OCI-M2 (cell line): ENCODE results near the gene PSTK.

Source experiments
- DNase-seq: peaks from one replicate; lab custom pipeline; 2025; ENCODE audit not compliant: unreplicated experiment; lab: John Stamatoyannopoulos, UW

The PSTK gene

GRCh38 chr10:123018531-123018930, 38.3 kb downstream of the PSTK start:
- no peak for DNase-seq

- DNase-seq = no peak
Measured at GRCh38 chr10:123019264-123019663, 39.1 kb downstream of the PSTK start.

DNA sequence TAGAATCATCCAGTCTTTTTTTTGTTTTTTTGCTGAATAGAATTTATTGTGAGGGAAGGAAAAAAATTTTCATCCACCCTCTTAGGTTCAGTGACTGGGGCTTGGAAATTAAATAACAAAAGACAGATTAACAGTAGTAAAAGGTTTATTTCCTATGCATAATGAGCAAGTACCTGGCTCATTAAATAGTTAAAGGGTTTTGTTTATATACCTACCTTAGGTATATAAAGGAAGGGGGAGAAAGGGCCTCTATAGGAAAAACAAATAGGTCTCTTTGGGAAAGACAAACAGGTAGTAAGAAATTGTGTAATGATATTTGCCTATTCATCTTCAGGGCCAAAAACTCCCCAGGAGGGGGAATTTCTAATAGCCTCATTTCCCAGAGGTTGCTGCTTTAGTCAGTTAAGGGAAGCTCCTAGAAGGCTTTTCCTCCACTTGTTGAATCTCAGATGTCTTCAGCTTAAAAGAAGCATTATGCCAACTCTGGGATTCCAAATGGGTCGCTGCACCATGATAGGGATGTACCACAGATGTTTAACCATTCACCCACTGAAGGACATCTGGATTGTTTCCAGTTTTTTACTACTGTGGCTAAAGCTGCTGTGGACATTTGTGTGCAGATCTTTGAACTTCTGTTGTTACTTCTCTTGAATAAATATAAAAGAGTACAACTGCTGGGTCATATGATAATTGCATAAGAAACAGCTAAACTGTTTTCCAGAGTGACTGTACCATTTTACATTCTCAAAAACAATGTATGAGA, 39.9 kb downstream of the PSTK start:
- no peak for DNase-seq

DNA sequence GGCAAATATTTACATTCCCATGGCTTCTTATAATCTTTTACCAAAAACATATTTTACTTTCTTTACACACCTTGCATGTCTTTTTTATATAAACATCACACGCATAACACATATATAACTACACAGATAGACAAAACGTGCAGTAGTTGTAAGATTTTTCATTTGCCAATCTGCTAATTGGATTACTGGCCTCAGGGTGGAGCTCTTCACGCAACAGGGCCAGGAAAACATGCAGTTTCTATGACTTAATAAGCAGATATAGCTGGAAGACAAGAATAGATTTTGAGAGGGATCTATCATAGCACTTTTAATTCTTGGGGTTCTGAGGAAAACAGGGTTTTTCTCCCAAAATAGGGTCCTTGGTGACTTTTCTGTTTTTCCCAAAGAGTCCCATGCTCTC, 41.3 kb downstream of the PSTK start:
- no peak for DNase-seq

GRCh38 chr10:123024540-123024939, 44.3 kb downstream of the PSTK start:
- DNase-seq = no peak

GRCh38 chr10:123026302-123026701, 46.1 kb downstream of the PSTK start:
- no peak for DNase-seq

DNA sequence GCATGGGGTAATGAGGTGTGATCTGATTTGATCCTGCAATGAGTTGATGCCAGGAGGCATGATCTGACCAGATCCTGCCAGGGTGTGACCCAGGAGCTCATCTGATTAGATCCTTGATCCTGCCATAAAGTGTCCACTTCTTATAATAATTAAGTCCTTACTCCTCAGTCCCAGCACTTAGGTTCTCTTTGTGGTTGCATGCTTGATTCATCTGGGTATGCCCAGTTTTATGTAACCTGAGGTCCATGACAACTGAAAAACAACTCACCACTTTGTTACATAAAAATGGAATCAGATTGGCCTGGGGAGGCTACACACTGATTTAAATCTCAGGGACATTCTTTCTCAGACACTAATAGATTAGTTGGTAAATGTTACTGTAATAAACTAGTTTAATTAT, 47.7 kb downstream of the PSTK start:
- no peak for DNase-seq

GRCh38 chr10:123031124-123031523, 50.9 kb downstream of the PSTK start:
- no peak for DNase-seq

- DNase-seq = no peak
Measured at GRCh38 chr10:123034332-123034731, 54.1 kb downstream of the PSTK start.

DNA sequence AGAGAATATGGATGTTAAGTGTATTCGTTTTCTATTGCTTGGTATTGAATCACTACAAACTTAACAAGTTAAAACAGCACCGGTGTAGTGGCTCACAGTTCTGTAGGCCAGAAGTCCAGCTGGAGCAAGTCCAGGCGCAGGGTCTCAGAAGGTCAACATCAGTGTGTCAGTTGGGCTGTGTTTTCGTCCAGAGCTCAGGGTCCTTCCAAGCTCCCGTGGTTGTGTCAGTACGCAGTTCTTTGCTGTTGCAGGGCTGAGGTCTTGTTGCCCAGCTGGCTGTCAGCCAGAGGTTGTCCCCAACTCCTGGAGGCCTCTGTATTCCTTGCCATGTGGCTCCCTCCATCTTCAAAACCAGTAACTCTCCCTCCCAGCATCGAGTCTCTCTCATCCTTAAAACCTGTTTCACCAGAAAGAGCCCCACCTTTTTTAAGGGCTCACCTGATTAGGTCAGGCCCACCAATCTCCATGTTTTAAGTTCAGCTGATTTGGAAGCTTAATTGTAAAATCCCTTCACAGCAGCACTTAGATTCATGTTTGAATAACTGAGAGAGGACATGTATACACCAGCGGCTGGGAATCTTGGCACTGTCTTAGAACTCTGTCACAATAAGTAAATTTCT, 55.4 kb downstream of the PSTK start:
- no peak for DNase-seq

- no peak for DNase-seq
Measured at GRCh38 chr10:123038782-123039631, 58.8 kb downstream of the PSTK start.

- DNase-seq = no peak
Measured at GRCh38 chr10:123039632-123039930, 59.4 kb downstream of the PSTK start.
